ENCODE data around the gene PTCD3.

Gene PTCD3

GRCh38 chr2:86069091-86069685 lies 36.8 kb upstream of the PTCD3 start:
- Histone ChIP-seq H3K36me3 (ENCODE audit: control insufficient read depth in 2 of 2, insufficient read depth in 2 of 2, low read length in 2 of 2) (peaks cover 42 to 53% of the 10 kb centered on the region in 2 donors), H3K4me3 (ENCODE audit: low read length in 2 of 2) (no peak overlapping the region)

GRCh38 chr2:86069783-86070339 lies 36.2 kb upstream of the PTCD3 start:
- peaks cover 43 to 57% of the 10 kb centered on the region in 2 donors for H3K36me3 ChIP-seq (ENCODE audit: control insufficient read depth in 2 of 2, insufficient read depth in 2 of 2, low read length in 2 of 2)
- no peak overlapping the region for H3K9ac ChIP-seq (ENCODE audit: low read depth in 1 of 2, low read length in 2 of 2)
- peaks cover 0 to 7% of the 10 kb centered on the region in 2 donors for H3K4me1 ChIP-seq (ENCODE audit: control insufficient read depth in 2 of 2, insufficient read depth in 2 of 2, low read length in 2 of 2)
- no peaks in the 10 kb centered on the region for H3K9me3 ChIP-seq (ENCODE audit: control insufficient read depth in 2 of 2, low read length in 2 of 2)
- H3K27me3 ChIP-seq (ENCODE audit: control insufficient read depth in 2 of 2, insufficient read depth in 2 of 2, low read length in 2 of 2): no peaks in the 10 kb centered on the region
- no peak overlapping the region for H3K4me3 ChIP-seq (ENCODE audit: low read length in 2 of 2)
- H3K27ac ChIP-seq (ENCODE audit: low read depth in 2 of 2, low read length in 2 of 2): no peak overlapping the region

More at GRCh38 chr2:86069091-86069685, 36.8 kb upstream of the PTCD3 start:
- Histone ChIP-seq H3K4me1 (ENCODE audit: control insufficient read depth in 2 of 2, insufficient read depth in 2 of 2, low read length in 2 of 2) (peaks cover 0 to 7% of the 10 kb centered on the region in 2 donors), H3K27ac (ENCODE audit: low read depth in 2 of 2, low read length in 2 of 2) (no peak overlapping the region), H3K27me3 (ENCODE audit: control insufficient read depth in 2 of 2, insufficient read depth in 2 of 2, low read length in 2 of 2) (no peaks in the 10 kb centered on the region), H3K9me3 (ENCODE audit: control insufficient read depth in 2 of 2, low read length in 2 of 2) (no peaks in the 10 kb centered on the region), H3K9ac (ENCODE audit: low read depth in 1 of 2, low read length in 2 of 2) (no peak overlapping the region)

- no peak overlapping the region for H3K9ac ChIP-seq (ENCODE audit: low read depth in 1 of 2, low read length in 2 of 2)
- H3K4me1 ChIP-seq (ENCODE audit: control insufficient read depth in 2 of 2, insufficient read depth in 2 of 2, low read length in 2 of 2): peaks cover 0 to 4% of the 10 kb centered on the region in 2 donors
- H3K4me3 ChIP-seq (ENCODE audit: low read length in 2 of 2): no peak overlapping the region
- peaks cover 42 to 52% of the 10 kb centered on the region in 2 donors for H3K36me3 ChIP-seq (ENCODE audit: control insufficient read depth in 2 of 2, insufficient read depth in 2 of 2, low read length in 2 of 2)
- no peak overlapping the region for H3K27ac ChIP-seq (ENCODE audit: low read depth in 2 of 2, low read length in 2 of 2)
- H3K27me3 ChIP-seq (ENCODE audit: control insufficient read depth in 2 of 2, insufficient read depth in 2 of 2, low read length in 2 of 2): no peaks in the 10 kb centered on the region
- H3K9me3 ChIP-seq (ENCODE audit: control insufficient read depth in 2 of 2, low read length in 2 of 2): no peaks in the 10 kb centered on the region
These were observed 35.2 kb upstream of the PTCD3 start for GRCh38 chr2:86070868-86071267.

GRCh38 chr2:86072271-86072858 lies 33.7 kb upstream of the PTCD3 start:
- Histone ChIP-seq H3K9ac (ENCODE audit: low read depth in 1 of 2, low read length in 2 of 2) (no peak overlapping the region), H3K4me3 (ENCODE audit: low read length in 2 of 2) (no peak overlapping the region), H3K4me1 (ENCODE audit: control insufficient read depth in 2 of 2, insufficient read depth in 2 of 2, low read length in 2 of 2) (peaks cover 0 to 4% of the 10 kb centered on the region in 2 donors), H3K9me3 (ENCODE audit: control insufficient read depth in 2 of 2, low read length in 2 of 2) (no peaks in the 10 kb centered on the region), H3K36me3 (ENCODE audit: control insufficient read depth in 2 of 2, insufficient read depth in 2 of 2, low read length in 2 of 2) (peaks cover 52 to 62% of the 10 kb centered on the region in 2 donors), H3K27me3 (ENCODE audit: control insufficient read depth in 2 of 2, insufficient read depth in 2 of 2, low read length in 2 of 2) (no peaks in the 10 kb centered on the region), H3K27ac (ENCODE audit: low read depth in 2 of 2, low read length in 2 of 2) (peak overlapping the region in 1 of 2 donors; percentile 26)

- H3K27ac ChIP-seq (ENCODE audit: low read depth in 2 of 2, low read length in 2 of 2): no peak overlapping the region
- H3K9ac ChIP-seq (ENCODE audit: low read depth in 1 of 2, low read length in 2 of 2): no peak overlapping the region
- no peaks in the 10 kb centered on the region for H3K27me3 ChIP-seq (ENCODE audit: control insufficient read depth in 2 of 2, insufficient read depth in 2 of 2, low read length in 2 of 2)
- H3K36me3 ChIP-seq (ENCODE audit: control insufficient read depth in 2 of 2, insufficient read depth in 2 of 2, low read length in 2 of 2): peaks cover 56 to 65% of the 10 kb centered on the region in 2 donors
- no peaks in the 10 kb centered on the region for H3K9me3 ChIP-seq (ENCODE audit: control insufficient read depth in 2 of 2, low read length in 2 of 2)
- H3K4me1 ChIP-seq (ENCODE audit: control insufficient read depth in 2 of 2, insufficient read depth in 2 of 2, low read length in 2 of 2): peaks cover 0 to 4% of the 10 kb centered on the region in 2 donors
- no peak overlapping the region for H3K4me3 ChIP-seq (ENCODE audit: low read length in 2 of 2)
These were observed 32.8 kb upstream of the PTCD3 start for GRCh38 chr2:86073225-86073624.

GRCh38 chr2:86074256-86074655 lies 31.8 kb upstream of the PTCD3 start:
- H3K27ac ChIP-seq (ENCODE audit: low read depth in 2 of 2, low read length in 2 of 2): no peak overlapping the region
- no peak overlapping the region for H3K9ac ChIP-seq (ENCODE audit: low read depth in 1 of 2, low read length in 2 of 2)
- H3K9me3 ChIP-seq (ENCODE audit: control insufficient read depth in 2 of 2, low read length in 2 of 2): no peaks in the 10 kb centered on the region
- peaks cover 0 to 4% of the 10 kb centered on the region in 2 donors for H3K4me1 ChIP-seq (ENCODE audit: control insufficient read depth in 2 of 2, insufficient read depth in 2 of 2, low read length in 2 of 2)
- H3K27me3 ChIP-seq (ENCODE audit: control insufficient read depth in 2 of 2, insufficient read depth in 2 of 2, low read length in 2 of 2): no peaks in the 10 kb centered on the region
- H3K36me3 ChIP-seq (ENCODE audit: control insufficient read depth in 2 of 2, insufficient read depth in 2 of 2, low read length in 2 of 2): peaks cover 49 to 61% of the 10 kb centered on the region in 2 donors
- H3K4me3 ChIP-seq (ENCODE audit: low read length in 2 of 2): no peak overlapping the region

- H3K4me3 ChIP-seq (ENCODE audit: low read length in 2 of 2): no peak overlapping the region
- peaks cover 4 to 10% of the 10 kb centered on the region in 2 donors for H3K4me1 ChIP-seq (ENCODE audit: control insufficient read depth in 2 of 2, insufficient read depth in 2 of 2, low read length in 2 of 2)
- H3K36me3 ChIP-seq (ENCODE audit: control insufficient read depth in 2 of 2, insufficient read depth in 2 of 2, low read length in 2 of 2): peaks cover 43 to 56% of the 10 kb centered on the region in 2 donors
- no peak overlapping the region for H3K9ac ChIP-seq (ENCODE audit: low read depth in 1 of 2, low read length in 2 of 2)
- no peaks in the 10 kb centered on the region for H3K9me3 ChIP-seq (ENCODE audit: control insufficient read depth in 2 of 2, low read length in 2 of 2)
- no peak overlapping the region for H3K27ac ChIP-seq (ENCODE audit: low read depth in 2 of 2, low read length in 2 of 2)
- no peaks in the 10 kb centered on the region for H3K27me3 ChIP-seq (ENCODE audit: control insufficient read depth in 2 of 2, insufficient read depth in 2 of 2, low read length in 2 of 2)
These were observed 31.2 kb upstream of the PTCD3 start for GRCh38 chr2:86074811-86075210.

- Histone ChIP-seq H3K27me3 (ENCODE audit: control insufficient read depth in 2 of 2, insufficient read depth in 2 of 2, low read length in 2 of 2) (no peaks in the 10 kb centered on the region), H3K4me1 (ENCODE audit: control insufficient read depth in 2 of 2, insufficient read depth in 2 of 2, low read length in 2 of 2) (peaks cover 12 to 19% of the 10 kb centered on the region in 2 donors), H3K36me3 (ENCODE audit: control insufficient read depth in 2 of 2, insufficient read depth in 2 of 2, low read length in 2 of 2) (peaks cover 45 to 56% of the 10 kb centered on the region in 2 donors), H3K27ac (ENCODE audit: low read depth in 2 of 2, low read length in 2 of 2) (no peak overlapping the region), H3K4me3 (ENCODE audit: low read length in 2 of 2) (no peak overlapping the region), H3K9ac (ENCODE audit: low read depth in 1 of 2, low read length in 2 of 2) (no peak overlapping the region), H3K9me3 (ENCODE audit: control insufficient read depth in 2 of 2, low read length in 2 of 2) (no peaks in the 10 kb centered on the region)
These were observed 30.1 kb upstream of the PTCD3 start for GRCh38 chr2:86075886-86076285.

GRCh38 chr2:86078774-86079545 lies 27.1 kb upstream of the PTCD3 start:
- Histone ChIP-seq H3K9me3 (ENCODE audit: control insufficient read depth in 2 of 2, low read length in 2 of 2) (no peaks in the 10 kb centered on the region), H3K4me3 (ENCODE audit: low read length in 2 of 2) (no peak overlapping the region), H3K9ac (ENCODE audit: low read depth in 1 of 2, low read length in 2 of 2) (no peak overlapping the region), H3K36me3 (ENCODE audit: control insufficient read depth in 2 of 2, insufficient read depth in 2 of 2, low read length in 2 of 2) (peaks cover 33 to 51% of the 10 kb centered on the region in 2 donors), H3K27ac (ENCODE audit: low read depth in 2 of 2, low read length in 2 of 2) (no peak overlapping the region), H3K4me1 (ENCODE audit: control insufficient read depth in 2 of 2, insufficient read depth in 2 of 2, low read length in 2 of 2) (peaks cover 12 to 15% of the 10 kb centered on the region in 2 donors), H3K27me3 (ENCODE audit: control insufficient read depth in 2 of 2, insufficient read depth in 2 of 2, low read length in 2 of 2) (no peaks in the 10 kb centered on the region)

Data from mucosa of rectum (tissue), 2 donors.